HG03139 (cell line): ENCODE measurements around the gene SRGAP3.

Source experiments
- ATAC-seq: cut with Tn5 transposase; IDR thresholded peaks from one replicate; pipeline ENCODE4 v1.9.1; 2021; ENCODE audit not compliant: unreplicated experiment

SRGAP3 gene

GRCh38 chr3:9064850-9065249, 184.6 kb downstream of the SRGAP3 start:
- no peak for ATAC-seq

- no peak for ATAC-seq
Observed at GRCh38 chr3:9064251-9064650, 185.2 kb downstream of the SRGAP3 start.

GRCh38 chr3:9062570-9062969, 186.9 kb downstream of the SRGAP3 start:
- no peak for ATAC-seq

GRCh38 chr3:9061634-9062033, 187.8 kb downstream of the SRGAP3 start:
- no peak for ATAC-seq

GRCh38 chr3:9059489-9060400, 189.7 kb downstream of the SRGAP3 start:
- ATAC-seq: no peak

- ATAC-seq: no peak
Observed at GRCh38 chr3:9056581-9056980, 192.9 kb downstream of the SRGAP3 start.

DNA sequence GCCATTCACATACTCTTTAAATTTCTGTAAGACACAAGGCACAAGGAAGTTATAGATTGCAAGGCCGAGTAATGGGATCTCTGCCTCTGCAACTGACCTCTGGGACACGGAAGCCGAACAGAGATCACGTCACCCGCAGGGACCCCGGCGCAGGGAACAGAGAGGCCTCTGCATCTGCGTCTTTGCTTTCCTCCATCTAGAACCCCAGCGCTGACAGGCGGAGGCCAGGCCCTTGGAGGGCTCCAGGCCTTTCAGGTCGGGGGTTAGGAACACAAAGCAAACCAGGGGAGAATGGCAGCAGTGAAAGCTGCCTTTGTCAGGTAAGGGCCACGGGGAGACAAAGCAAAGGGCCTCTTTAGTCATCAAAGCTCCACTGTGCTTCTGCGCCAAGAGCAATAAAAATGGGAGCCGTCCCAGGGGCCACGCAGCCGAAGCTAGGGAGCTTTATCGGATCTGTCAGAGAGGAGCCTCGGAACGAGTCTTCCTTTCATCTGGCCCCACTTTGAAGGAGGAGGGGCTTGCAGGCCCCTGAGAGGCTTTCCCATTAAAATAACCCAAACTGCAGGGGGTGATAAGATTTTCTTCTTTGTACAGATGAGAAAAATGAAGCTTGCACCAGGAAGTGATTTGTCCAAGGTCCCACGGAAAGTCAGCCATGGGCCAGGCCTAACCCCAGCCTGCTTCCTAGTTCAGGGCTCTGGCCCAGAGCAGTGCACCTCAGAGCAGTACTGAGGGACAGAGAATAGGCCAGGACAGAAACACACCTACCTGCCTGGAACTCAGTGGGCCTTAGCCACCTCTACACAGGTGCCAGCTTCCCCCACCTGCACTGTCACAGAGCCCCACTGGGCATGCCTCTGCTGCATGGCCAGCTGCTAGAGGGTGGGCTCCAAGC, 201.7 kb downstream of the SRGAP3 start:
- ATAC-seq: no peak

GRCh38 chr3:9045371-9045770, 204.1 kb downstream of the SRGAP3 start:
- ATAC-seq: no peak

- ATAC-seq: no peak
Observed at GRCh38 chr3:9043063-9043462, 206.4 kb downstream of the SRGAP3 start.

DNA sequence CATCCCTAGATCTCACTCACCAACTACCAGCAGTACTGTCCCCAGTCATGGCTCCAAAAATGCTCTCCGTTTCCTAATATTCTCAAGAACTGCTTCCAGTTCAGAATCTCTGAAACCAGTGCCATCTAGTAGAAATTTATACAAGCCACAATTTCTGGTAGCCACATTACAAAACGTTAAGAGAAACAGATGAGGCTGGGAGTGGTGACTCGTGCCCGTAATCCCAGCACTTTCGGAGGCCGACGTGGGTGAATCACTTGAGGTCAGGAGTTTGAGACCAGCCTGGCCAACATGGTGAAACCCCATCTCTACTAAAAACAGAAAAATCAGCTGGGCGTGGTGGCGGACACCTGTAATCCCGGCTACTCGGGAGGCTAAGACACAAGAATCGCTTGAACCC, 207.8 kb downstream of the SRGAP3 start:
- ATAC-seq: no peak

- no peak for ATAC-seq
Observed at GRCh38 chr3:9040996-9041395, 208.4 kb downstream of the SRGAP3 start.

GRCh38 chr3:9037144-9037711, 212.2 kb downstream of the SRGAP3 start:
- no peak for ATAC-seq

DNA sequence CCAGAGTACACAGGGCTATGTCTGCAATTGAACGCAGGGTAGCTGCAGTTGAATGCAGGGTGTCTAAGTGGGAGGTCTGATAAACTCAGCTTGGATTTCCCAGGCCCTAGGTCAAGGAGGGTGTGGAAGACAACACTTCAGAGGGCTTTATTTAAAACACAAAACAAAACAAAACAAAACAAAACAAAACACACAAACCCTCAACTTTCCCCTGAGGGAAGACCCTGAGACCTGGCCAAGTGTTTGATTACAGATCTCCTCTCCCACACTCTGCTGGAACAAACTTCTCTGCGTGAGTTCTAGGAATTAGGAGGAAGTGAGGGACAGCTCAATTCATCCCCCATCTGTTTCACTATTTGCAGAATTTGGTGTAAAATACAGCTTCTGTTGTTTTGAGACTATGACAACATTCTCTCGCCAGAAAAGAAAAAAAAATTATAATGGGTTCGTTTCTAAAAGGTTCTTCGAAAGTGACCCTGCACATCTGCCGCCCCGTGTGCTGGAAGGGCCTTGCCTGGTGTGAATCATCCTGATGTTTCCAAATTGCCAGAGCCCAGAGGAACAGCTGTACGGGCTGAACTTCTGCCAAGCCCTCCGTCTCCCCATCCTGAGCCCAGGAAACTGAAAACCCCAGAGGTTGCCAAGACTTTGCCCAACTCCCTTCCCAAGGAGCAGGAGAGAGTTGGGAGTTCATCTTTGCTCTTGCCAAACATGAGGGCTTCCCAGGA, 212.9 kb downstream of the SRGAP3 start:
- ATAC-seq: no peak

GRCh38 chr3:9035961-9036360, 213.5 kb downstream of the SRGAP3 start:
- ATAC-seq: no peak

- ATAC-seq: no peak
Observed at GRCh38 chr3:9035473-9035872, 214.0 kb downstream of the SRGAP3 start.

DNA sequence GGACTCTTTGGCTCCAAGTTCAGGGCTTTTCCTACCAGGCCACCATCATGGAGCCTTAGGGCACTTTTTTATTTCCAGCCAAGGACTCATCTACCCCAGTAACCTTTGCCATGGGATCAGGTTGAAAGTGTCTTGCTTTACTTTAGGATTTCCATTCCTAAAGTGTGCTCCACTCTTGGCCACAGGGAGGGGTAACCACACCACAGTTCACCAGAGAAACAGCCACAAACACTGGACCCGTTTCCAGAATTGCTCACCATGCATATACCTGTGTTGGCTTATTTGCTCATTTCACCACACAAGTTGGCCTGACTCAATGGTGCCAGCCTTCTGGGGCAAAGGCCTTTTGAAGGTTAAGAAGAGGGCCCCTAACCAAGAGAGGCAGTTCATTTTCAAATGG, 215.6 kb downstream of the SRGAP3 start:
- ATAC-seq: no peak

- ATAC-seq: no peak
Observed at GRCh38 chr3:9032231-9032777, 217.1 kb downstream of the SRGAP3 start.

DNA sequence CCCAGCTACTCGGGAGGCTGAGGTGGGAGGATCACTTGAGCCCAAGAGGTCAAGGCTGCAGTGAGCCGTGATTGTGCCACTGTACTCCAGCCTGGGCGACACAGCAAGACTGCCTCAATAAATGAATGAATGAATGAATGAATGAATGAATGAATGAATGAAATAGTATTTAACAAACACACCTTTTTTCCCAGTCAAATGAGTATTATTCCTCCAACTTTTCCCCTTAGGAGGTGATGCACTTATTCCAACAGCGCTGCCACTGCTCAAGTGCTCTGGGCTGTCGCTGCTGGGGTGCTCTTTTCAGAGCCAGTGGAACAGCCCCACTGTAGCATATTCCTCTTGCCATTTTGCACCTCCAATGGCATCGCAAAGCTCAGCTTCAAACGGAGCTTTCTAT, 219.4 kb downstream of the SRGAP3 start:
- ATAC-seq: no peak

GRCh38 chr3:9028134-9028533, 221.3 kb downstream of the SRGAP3 start:
- no peak for ATAC-seq

DNA sequence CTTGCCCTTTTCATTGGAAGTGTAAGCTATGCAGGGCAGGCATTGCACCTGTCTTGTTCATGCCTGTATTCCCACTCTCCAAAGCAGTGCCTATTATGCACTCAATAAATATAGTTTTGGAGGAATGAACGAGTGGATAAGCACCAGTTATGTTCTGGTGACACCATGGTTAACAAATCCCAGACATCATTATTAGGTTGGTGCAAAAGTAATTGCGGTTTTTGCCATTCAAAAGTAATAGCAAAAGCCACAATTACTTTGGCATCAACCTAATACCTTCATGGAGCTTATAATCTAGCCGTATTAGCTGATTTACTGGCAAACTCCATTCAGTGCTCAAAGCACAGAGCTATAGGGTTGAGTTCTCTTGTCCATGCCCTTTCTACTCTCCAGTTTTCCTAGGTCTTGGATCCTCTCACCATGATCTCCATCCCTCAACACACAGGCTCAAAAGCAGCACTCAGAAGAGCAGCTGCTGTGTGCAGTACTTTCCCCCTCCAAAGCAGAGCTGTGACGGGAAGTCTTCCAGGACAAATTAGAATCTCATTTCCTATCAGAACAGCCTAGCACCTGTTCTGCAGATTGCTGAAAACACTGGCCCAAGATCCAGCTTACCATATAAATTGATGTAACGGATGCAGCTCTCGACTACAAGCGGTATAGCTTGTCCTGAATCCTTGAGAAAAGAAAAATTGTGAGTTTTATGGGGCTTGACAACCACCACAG, 223.0 kb downstream of the SRGAP3 start:
- no peak for ATAC-seq
